GM10248 (cell line): Measurements from ENCODE around the gene UQCRHL.
"Not testable (repeated sequence)": the region's sequence is repeated elsewhere in the genome, so short reads cannot be mapped to it uniquely, and the experiment has no call there.

Source experiments
- CTCF ChIA-PET: fragments of 300-600 bp; sonication (Branson Sonifier 250); formaldehyde crosslinking; extraction: SDS; loops from one replicate; lab custom pipeline; 2021; ENCODE audit warnings: antibody characterized with exemption; lab: Yijun Ruan, JAX
- POLR2A ChIA-PET: fragments of 350-650 bp; sonication (Branson Sonifier 250); formaldehyde crosslinking; extraction: SDS; loops from one replicate; lab custom pipeline; 2020; ENCODE audit warnings: antibody characterized with exemption; lab: Yijun Ruan, JAX
- DNase-seq: peaks from one replicate; pipeline ENCODE4 v3.0.0; 2012; ENCODE audit errors: extremely low spot score
- CTCF ChIP-seq: IDR thresholded peaks from 2 replicates; pipeline ENCODE4 v1.5.1; 2012; ENCODE audit warnings: mild to moderate bottlenecking, low read depth; ENCODE audit errors: extremely low read depth, missing control alignments, control extremely low read depth

UQCRHL gene

GRCh38 chr1:15849775-15850324 lies 42.4 kb upstream of the UQCRHL start:
- no peak for TF ChIP-seq CTCF
- no peak for DNase-seq
- ChIA-PET POLR2A (interaction anchor here (0.5 to 1.0 kb wide), 2 partner anchors 13 to 29 kb away, joined by 3 to 5 read pairs; no protein-coding TSS in a partner anchor), CTCF (interaction anchor here (0.9 to 2.8 kb wide), 7 partner anchors 11 to 163 kb away, joined by 3 to 16 read pairs (median 3); no protein-coding TSS in a partner anchor)

GRCh38 chr1:15848929-15849774 lies 41.7 kb upstream of the UQCRHL start:
- no peak for TF ChIP-seq CTCF
- DNase-seq, result peak; percentile 37
- CTCF ChIA-PET, result interaction anchor here (0.9 to 2.8 kb wide), 8 partner anchors 9 to 163 kb away, joined by 3 to 16 read pairs (median 3); no protein-coding TSS in a partner anchor
- POLR2A ChIA-PET, result interaction anchor here (0.5 to 1.0 kb wide), 2 partner anchors 12 to 30 kb away, joined by 3 to 5 read pairs; no protein-coding TSS in a partner anchor

- ChIA-PET POLR2A (interaction anchor here (1.0 to 1.2 kb wide), 2 partner anchors 12 to 14 kb away, joined by 3 to 5 read pairs; no protein-coding TSS in a partner anchor), CTCF (interaction anchor here (0.9 to 2.8 kb wide), 7 partner anchors 10 to 150 kb away, joined by 3 to 16 read pairs (median 3); no protein-coding TSS in a partner anchor)
- no peak for TF ChIP-seq CTCF
- DNase-seq, result no peak
Measured at GRCh38 chr1:15848143-15848928, 40.9 kb upstream of the UQCRHL start.

- ChIA-PET CTCF (interaction anchor here (0.8 to 2.8 kb wide), 4 partner anchors 9 to 151 kb away, joined by 3 to 16 read pairs (median 3); no protein-coding TSS in a partner anchor), POLR2A (interaction anchor here (0.9 to 2.0 kb wide), 3 partner anchors 10 to 14 kb away, joined by 3 to 24 read pairs (median 3); no protein-coding TSS in a partner anchor)
- DNase-seq, result no peak
- TF ChIP-seq CTCF, result no peak
Measured at GRCh38 chr1:15847893-15848142, 40.4 kb upstream of the UQCRHL start.

- ChIA-PET POLR2A (interaction anchor here (0.9 to 2.0 kb wide), 3 partner anchors 10 to 15 kb away, joined by 3 to 24 read pairs (median 3); no protein-coding TSS in a partner anchor), CTCF (interaction anchor here (0.8 to 2.8 kb wide), 4 partner anchors 9 to 151 kb away, joined by 3 to 16 read pairs (median 3); no protein-coding TSS in a partner anchor)
- no peak for TF ChIP-seq CTCF
- peak; percentile 91 for DNase-seq
Measured at GRCh38 chr1:15847100-15847892, 39.8 kb upstream of the UQCRHL start, which contains the start of gene SPEN. Gene SPEN, plus strand, starts transcription at chr1:15847707. Its CDS starts 361 bp downstream, at chr1:15848068.

GRCh38 chr1:15846056-15846455 lies 38.6 kb upstream of the UQCRHL start:
- CTCF ChIA-PET, result interaction anchor here (1.2 kb wide), 1 partner anchor 20 kb away, joined by 3 read pairs; no protein-coding TSS in a partner anchor
- DNase-seq, result not testable (repeated sequence)

More at GRCh38 chr1:15846056-15846455, 38.6 kb upstream of the UQCRHL start:
- POLR2A ChIA-PET, result interaction anchor here (0.7 to 2.0 kb wide), 3 partner anchors 9 to 17 kb away, joined by 3 to 24 read pairs (median 6); no protein-coding TSS in a partner anchor
